BJ (cell line): ENCODE results near the gene RBKS. TPM values are rescaled to one million over a fixed set of nuclear protein-coding genes. Genes with fewer than 3 reads are reported as not detected.

Experiments used
- CTCF ChIA-PET: fragments of 350-600 bp; formaldehyde crosslinking; extraction: SDS; loops from one replicate; lab custom pipeline; 2021; ENCODE audit warnings: antibody characterized with exemption, inconsistent platforms; lab: Yijun Ruan, JAX
- POLR2A ChIA-PET: fragments of 300-600 bp; sonication (Branson Sonifier 250); formaldehyde crosslinking; extraction: SDS; loops from one replicate; lab custom pipeline; 2021; ENCODE audit warnings: antibody characterized with exemption; lab: Charles Lee
- DNase-seq: peaks from one replicate; pipeline ENCODE4 v3.0.0-alpha.2; 2011; ENCODE audit warnings: low read depth
- H3K27me3 ChIP-seq: 2 replicates; pipeline ENCODE4 v1.6.0; 2011; ENCODE audit warnings: low read length; ENCODE audit not compliant: control insufficient read depth, insufficient read depth
- H3K36me3 ChIP-seq: 2 replicates; pipeline ENCODE4 v1.5.1; 2011; ENCODE audit warnings: low read length; ENCODE audit not compliant: control insufficient read depth, insufficient read depth
- H3K4me3 ChIP-seq: 2 replicates; pipeline ENCODE4 v1.5.1; 2011; ENCODE audit warnings: low read depth, mild to moderate bottlenecking, control low read depth, low read length
- polyA plus RNA-seq: library from polyadenylated mRNA; depleted of rRNA; stranded (reverse); fragments of >200 nt; gene quantifications from 2 replicates; pipeline ENCODE4 v1.2.3, GENCODE V29; 2011
- TF ChIP-seq, protein P1 (sequence below): IDR thresholded peaks from 2 replicates; pipeline ENCODE4 v1.5.1; 2011; ENCODE audit warnings: low read depth, mild to moderate bottlenecking, control low read depth, inconsistent platforms, low read length, moderate library complexity; ENCODE audit not compliant: insufficient read depth

Gene RBKS
- polyA plus RNA-seq, 1 experiment: 1.8 TPM

GRCh38 chr2:27763907-27764267, 126.3 kb downstream of the RBKS start:
- TF ChIP-seq, protein P1, sequence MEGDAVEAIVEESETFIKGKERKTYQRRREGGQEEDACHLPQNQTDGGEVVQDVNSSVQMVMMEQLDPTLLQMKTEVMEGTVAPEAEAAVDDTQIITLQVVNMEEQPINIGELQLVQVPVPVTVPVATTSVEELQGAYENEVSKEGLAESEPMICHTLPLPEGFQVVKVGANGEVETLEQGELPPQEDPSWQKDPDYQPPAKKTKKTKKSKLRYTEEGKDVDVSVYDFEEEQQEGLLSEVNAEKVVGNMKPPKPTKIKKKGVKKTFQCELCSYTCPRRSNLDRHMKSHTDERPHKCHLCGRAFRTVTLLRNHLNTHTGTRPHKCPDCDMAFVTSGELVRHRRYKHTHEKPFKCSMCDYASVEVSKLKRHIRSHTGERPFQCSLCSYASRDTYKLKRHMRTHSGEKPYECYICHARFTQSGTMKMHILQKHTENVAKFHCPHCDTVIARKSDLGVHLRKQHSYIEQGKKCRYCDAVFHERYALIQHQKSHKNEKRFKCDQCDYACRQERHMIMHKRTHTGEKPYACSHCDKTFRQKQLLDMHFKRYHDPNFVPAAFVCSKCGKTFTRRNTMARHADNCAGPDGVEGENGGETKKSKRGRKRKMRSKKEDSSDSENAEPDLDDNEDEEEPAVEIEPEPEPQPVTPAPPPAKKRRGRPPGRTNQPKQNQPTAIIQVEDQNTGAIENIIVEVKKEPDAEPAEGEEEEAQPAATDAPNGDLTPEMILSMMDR: no peak
- ChIA-PET CTCF (no interaction called here), POLR2A (no interaction called here)
- H3K4me3 ChIP-seq: no peak overlapping the region
- H3K27me3 ChIP-seq: no peaks in the 10 kb centered on the region
- no peaks in the 10 kb centered on the region for H3K36me3 ChIP-seq
- DNase-seq: no peak

- Histone ChIP-seq H3K4me3 (no peak overlapping the region), H3K27me3 (no peaks in the 10 kb centered on the region), H3K36me3 (no peaks in the 10 kb centered on the region)
- TF ChIP-seq, protein P1: no peak
- CTCF ChIA-PET: interaction anchor here (0.8 kb wide), 1 partner anchor 136 kb away, joined by 3 read pairs; no protein-coding TSS in a partner anchor
- peak; percentile 18 for DNase-seq
- POLR2A ChIA-PET: no interaction called here
Measured at GRCh38 chr2:27762951-27763906, 127.0 kb downstream of the RBKS start.

GRCh38 chr2:27756544-27757498, 133.4 kb downstream of the RBKS start:
- ChIA-PET POLR2A (no interaction called here), CTCF (interaction anchor here (0.6 to 1.6 kb wide), 3 partner anchors 9 to 696 kb away, joined by 3 read pairs; no protein-coding TSS in a partner anchor)
- Histone ChIP-seq H3K27me3 (no peaks in the 10 kb centered on the region), H3K4me3 (no peak overlapping the region), H3K36me3 (no peaks in the 10 kb centered on the region)
- TF ChIP-seq, protein P1: no peak
- DNase-seq: no peak

DNA sequence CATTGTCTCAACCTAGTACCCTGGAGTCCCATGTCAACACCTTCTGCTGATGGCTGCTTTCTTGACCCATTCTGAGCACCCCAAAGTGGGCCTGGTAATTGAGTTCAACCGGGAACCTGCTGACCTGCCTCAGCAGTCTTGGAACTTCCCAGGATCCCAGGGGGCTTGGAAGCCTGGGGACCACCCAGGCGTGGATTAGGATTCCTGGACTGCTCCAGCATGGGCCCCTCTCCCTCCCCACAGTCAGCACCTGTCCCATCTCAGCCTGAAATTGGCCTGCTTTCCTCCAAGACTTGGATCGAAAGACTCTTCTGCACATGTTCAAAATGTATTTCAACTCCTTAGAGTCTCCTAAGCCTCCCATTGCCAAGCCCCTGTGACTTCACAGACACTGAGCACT, 134.1 kb downstream of the RBKS start:
- Histone ChIP-seq H3K4me3 (no peak overlapping the region), H3K27me3 (no peaks in the 10 kb centered on the region), H3K36me3 (no peaks in the 10 kb centered on the region)
- ChIA-PET CTCF (interaction anchor here (1.0 kb wide), 1 partner anchor 11 kb away, joined by 5 read pairs; no protein-coding TSS in a partner anchor), POLR2A (no interaction called here)
- TF ChIP-seq, protein P1: no peak
- DNase-seq: no peak
